HepG2 (cell line): ENCODE data around the gene CTRL. TPM values are rescaled to one million over a fixed set of nuclear protein-coding genes. Genes with fewer than 3 reads are reported as not detected.

ENCODE experiments used
- BRD4 ChIP-seq: sonication (generic); formaldehyde crosslinking; IDR thresholded peaks from 2 replicates; pipeline ENCODE4 v1.4.0; 2020; ENCODE audit warnings: missing genetic modification reagents
- GPN1 ChIP-seq: sonication (generic); formaldehyde crosslinking; IDR thresholded peaks from 2 replicates; pipeline ENCODE4 v1.5.1; 2020; ENCODE audit warnings: missing genetic modification reagents, borderline replicate concordance
- JARID2 ChIP-seq: sonication (generic); formaldehyde crosslinking; IDR thresholded peaks from 2 replicates; pipeline ENCODE4 v1.8.1; 2023; ENCODE audit warnings: missing genetic modification reagents, inconsistent platforms; ENCODE audit not compliant: insufficient replicate concordance
- MZF1 ChIP-seq: sonication (generic); formaldehyde crosslinking; IDR thresholded peaks from 2 replicates; pipeline ENCODE4 v1.8.1; 2023; ENCODE audit warnings: mild to moderate bottlenecking, missing genetic modification reagents, borderline replicate concordance
- PAWR ChIP-seq: sonication (generic); formaldehyde crosslinking; IDR thresholded peaks from 2 replicates; pipeline ENCODE4 v1.4.0; 2020; ENCODE audit warnings: missing genetic modification reagents, mild to moderate bottlenecking, borderline replicate concordance
- PLRG1 ChIP-seq: fragments of 450-650 bp; conservative IDR thresholded peaks from 2 replicates; pipeline ENCODE4 v1.6.1; 2016
- RAD51 ChIP-seq: fragments of 450-650 bp; IDR thresholded peaks from 2 replicates; pipeline ENCODE4 v1.6.1; 2016; ENCODE audit warnings: borderline replicate concordance
- SMAD1 ChIP-seq: sonication (generic); formaldehyde crosslinking; IDR thresholded peaks from 2 replicates; pipeline ENCODE4 v1.4.0; 2020; ENCODE audit warnings: missing genetic modification reagents, low read depth, mild to moderate bottlenecking, borderline replicate concordance
- SNAPC2 ChIP-seq: sonication (generic); formaldehyde crosslinking; IDR thresholded peaks from 2 replicates; pipeline ENCODE4 v1.8.1; 2022; ENCODE audit warnings: mild to moderate bottlenecking, missing genetic modification reagents
- ZFYVE20 ChIP-seq: sonication (generic); formaldehyde crosslinking; IDR thresholded peaks from 2 replicates; pipeline ENCODE4 v1.8.0; 2023; ENCODE audit warnings: low read depth, mild to moderate bottlenecking, moderate library complexity, missing genetic modification reagents, borderline replicate concordance
- ZMAT3 ChIP-seq: sonication (generic); formaldehyde crosslinking; conservative IDR thresholded peaks from 2 replicates; pipeline ENCODE4 v1.7.0; 2021; ENCODE audit warnings: missing genetic modification reagents
- ZNF670 ChIP-seq: sonication (generic); formaldehyde crosslinking; IDR thresholded peaks from 2 replicates; pipeline ENCODE4 v1.8.0; 2022; ENCODE audit warnings: mild to moderate bottlenecking, missing genetic modification reagents, borderline replicate concordance
- ZNF777 ChIP-seq: sonication (generic); formaldehyde crosslinking; IDR thresholded peaks from 2 replicates; pipeline ENCODE4 v1.4.0; 2020; ENCODE audit warnings: missing genetic modification reagents
- ZNF790 ChIP-seq: sonication (generic); formaldehyde crosslinking; IDR thresholded peaks from 2 replicates; pipeline ENCODE4 v1.8.0; 2022; ENCODE audit warnings: missing genetic modification reagents, mild to moderate bottlenecking, borderline replicate concordance
- ZSCAN22 ChIP-seq: sonication (generic); formaldehyde crosslinking; IDR thresholded peaks from 2 replicates; pipeline ENCODE4 v1.4.0; 2020; ENCODE audit warnings: mild to moderate bottlenecking, missing genetic modification reagents
- polyA plus RNA-seq, 8 experiments: library from polyadenylated mRNA; depleted of rRNA in 3 of 8; stranded (reverse) in 7 of 8; unstranded in 1 of 8; fragments of >200 nt; fragmentation: Illumina TruSeq in 4 of 8; extraction: Trizol in 4 of 8; gene quantifications; 2 replicates each; pipeline versions ENCODE4 v1.2.1 to v1.2.3, GENCODE V29; 2011 to 2016; ENCODE audit warnings: low read depth in 4 of 8, missing spikeins in 1 of 8, mixed read lengths in 1 of 8; ENCODE audit not compliant: insufficient read depth in 1 of 8
- total RNA-seq, 5 experiments: library from RNA; depleted of rRNA; stranded (reverse); fragments of >200 nt; fragmentation: Illumina TruSeq; extraction: Trizol; gene quantifications; 2 replicates each; pipeline ENCODE4 v1.2.3, GENCODE V29; 2016; ENCODE audit warnings: low read depth in 1 of 5
- TF ChIP-seq, protein P1 (sequence below): sonication (generic); formaldehyde crosslinking; IDR thresholded peaks from 2 replicates; pipeline ENCODE4 v1.5.1; 2020; ENCODE audit warnings: missing genetic modification reagents, mild to moderate bottlenecking, borderline replicate concordance
- TF ChIP-seq, protein P2 (sequence below): sonication (generic); formaldehyde crosslinking; IDR thresholded peaks from 2 replicates; pipeline ENCODE4 v1.5.1; 2020; ENCODE audit warnings: mild to moderate bottlenecking, missing genetic modification reagents, moderate library complexity
- TF ChIP-seq, protein P3 (sequence below): sonication (generic); formaldehyde crosslinking; IDR thresholded peaks from 2 replicates; pipeline ENCODE4 v1.4.0; 2020; ENCODE audit warnings: missing genetic modification reagents, borderline replicate concordance
- TF ChIP-seq, protein P4 (sequence below): sonication (generic); formaldehyde crosslinking; IDR thresholded peaks from 2 replicates; pipeline ENCODE4 v1.5.0; 2020; ENCODE audit warnings: mild to moderate bottlenecking, missing genetic modification reagents

The CTRL gene
- total and polyA plus RNA-seq, 2 of the 13 experiments (the other 11 are each of a cell fraction or from before 2014, with no cell fraction given): 1.9 to 2.7 TPM

DNA sequence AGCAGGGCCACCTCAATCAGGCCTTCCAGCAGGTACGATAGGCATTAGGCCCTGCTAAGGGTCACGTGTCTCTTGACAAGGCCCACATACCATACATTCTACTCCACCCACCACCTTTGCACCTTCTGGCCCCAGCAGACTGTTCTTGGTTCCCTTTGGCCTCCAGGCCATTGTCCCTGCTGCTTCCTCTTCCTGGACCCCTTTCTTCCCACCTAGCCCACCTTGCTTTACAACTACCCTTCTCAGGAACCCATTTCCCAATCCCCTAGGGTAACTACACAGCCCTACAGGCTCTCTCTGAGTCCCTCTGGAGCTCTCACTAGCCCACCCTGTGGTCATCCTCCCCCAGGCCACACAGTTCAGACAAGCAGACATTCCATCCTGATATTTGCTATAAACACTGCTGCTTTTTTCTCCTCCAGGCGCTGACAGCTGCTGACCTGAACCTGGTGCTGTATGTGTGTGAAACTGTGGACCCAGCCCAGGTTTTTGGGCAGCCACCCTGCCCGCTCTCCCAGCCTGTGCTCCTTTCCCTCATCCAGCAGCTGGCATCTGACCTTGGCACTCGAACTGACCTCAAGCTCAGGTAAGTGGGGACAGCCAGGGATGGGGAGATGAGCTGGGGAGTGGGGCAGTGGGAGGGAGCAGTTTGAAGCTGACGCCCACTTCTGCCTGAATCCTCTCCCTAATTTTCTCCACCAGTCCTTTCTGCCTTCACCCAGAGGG is 48.4 kb downstream of the CTRL start (continued):
- TF ChIP-seq RAD51: peak; percentile 44; the same call in 1 of the 2 replicates
- TF ChIP-seq, protein P1, sequence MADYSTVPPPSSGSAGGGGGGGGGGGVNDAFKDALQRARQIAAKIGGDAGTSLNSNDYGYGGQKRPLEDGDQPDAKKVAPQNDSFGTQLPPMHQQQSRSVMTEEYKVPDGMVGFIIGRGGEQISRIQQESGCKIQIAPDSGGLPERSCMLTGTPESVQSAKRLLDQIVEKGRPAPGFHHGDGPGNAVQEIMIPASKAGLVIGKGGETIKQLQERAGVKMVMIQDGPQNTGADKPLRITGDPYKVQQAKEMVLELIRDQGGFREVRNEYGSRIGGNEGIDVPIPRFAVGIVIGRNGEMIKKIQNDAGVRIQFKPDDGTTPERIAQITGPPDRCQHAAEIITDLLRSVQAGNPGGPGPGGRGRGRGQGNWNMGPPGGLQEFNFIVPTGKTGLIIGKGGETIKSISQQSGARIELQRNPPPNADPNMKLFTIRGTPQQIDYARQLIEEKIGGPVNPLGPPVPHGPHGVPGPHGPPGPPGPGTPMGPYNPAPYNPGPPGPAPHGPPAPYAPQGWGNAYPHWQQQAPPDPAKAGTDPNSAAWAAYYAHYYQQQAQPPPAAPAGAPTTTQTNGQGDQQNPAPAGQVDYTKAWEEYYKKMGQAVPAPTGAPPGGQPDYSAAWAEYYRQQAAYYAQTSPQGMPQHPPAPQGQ (CRISPR knock-in tag): no peak
- TF ChIP-seq ZNF670: no peak
- TF ChIP-seq, protein P2, sequence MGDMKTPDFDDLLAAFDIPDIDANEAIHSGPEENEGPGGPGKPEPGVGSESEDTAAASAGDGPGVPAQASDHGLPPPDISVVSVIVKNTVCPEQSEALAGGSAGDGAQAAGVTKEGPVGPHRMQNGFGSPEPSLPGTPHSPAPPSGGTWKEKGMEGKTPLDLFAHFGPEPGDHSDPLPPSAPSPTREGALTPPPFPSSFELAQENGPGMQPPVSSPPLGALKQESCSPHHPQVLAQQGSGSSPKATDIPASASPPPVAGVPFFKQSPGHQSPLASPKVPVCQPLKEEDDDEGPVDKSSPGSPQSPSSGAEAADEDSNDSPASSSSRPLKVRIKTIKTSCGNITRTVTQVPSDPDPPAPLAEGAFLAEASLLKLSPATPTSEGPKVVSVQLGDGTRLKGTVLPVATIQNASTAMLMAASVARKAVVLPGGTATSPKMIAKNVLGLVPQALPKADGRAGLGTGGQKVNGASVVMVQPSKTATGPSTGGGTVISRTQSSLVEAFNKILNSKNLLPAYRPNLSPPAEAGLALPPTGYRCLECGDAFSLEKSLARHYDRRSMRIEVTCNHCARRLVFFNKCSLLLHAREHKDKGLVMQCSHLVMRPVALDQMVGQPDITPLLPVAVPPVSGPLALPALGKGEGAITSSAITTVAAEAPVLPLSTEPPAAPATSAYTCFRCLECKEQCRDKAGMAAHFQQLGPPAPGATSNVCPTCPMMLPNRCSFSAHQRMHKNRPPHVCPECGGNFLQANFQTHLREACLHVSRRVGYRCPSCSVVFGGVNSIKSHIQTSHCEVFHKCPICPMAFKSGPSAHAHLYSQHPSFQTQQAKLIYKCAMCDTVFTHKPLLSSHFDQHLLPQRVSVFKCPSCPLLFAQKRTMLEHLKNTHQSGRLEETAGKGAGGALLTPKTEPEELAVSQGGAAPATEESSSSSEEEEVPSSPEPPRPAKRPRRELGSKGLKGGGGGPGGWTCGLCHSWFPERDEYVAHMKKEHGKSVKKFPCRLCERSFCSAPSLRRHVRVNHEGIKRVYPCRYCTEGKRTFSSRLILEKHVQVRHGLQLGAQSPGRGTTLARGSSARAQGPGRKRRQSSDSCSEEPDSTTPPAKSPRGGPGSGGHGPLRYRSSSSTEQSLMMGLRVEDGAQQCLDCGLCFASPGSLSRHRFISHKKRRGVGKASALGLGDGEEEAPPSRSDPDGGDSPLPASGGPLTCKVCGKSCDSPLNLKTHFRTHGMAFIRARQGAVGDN (CRISPR knock-in tag): peak; percentile 48; the same call in 1 of the 2 replicates
- TF ChIP-seq, protein P3, sequence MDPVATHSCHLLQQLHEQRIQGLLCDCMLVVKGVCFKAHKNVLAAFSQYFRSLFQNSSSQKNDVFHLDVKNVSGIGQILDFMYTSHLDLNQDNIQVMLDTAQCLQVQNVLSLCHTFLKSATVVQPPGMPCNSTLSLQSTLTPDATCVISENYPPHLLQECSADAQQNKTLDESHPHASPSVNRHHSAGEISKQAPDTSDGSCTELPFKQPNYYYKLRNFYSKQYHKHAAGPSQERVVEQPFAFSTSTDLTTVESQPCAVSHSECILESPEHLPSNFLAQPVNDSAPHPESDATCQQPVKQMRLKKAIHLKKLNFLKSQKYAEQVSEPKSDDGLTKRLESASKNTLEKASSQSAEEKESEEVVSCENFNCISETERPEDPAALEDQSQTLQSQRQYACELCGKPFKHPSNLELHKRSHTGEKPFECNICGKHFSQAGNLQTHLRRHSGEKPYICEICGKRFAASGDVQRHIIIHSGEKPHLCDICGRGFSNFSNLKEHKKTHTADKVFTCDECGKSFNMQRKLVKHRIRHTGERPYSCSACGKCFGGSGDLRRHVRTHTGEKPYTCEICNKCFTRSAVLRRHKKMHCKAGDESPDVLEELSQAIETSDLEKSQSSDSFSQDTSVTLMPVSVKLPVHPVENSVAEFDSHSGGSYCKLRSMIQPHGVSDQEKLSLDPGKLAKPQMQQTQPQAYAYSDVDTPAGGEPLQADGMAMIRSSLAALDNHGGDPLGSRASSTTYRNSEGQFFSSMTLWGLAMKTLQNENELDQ (CRISPR knock-in tag): no peak
- no peak for TF ChIP-seq PLRG1
- no peak for TF ChIP-seq ZMAT3
- TF ChIP-seq ZNF777 (CRISPR knock-in tag): no peak
- TF ChIP-seq, protein P4, sequence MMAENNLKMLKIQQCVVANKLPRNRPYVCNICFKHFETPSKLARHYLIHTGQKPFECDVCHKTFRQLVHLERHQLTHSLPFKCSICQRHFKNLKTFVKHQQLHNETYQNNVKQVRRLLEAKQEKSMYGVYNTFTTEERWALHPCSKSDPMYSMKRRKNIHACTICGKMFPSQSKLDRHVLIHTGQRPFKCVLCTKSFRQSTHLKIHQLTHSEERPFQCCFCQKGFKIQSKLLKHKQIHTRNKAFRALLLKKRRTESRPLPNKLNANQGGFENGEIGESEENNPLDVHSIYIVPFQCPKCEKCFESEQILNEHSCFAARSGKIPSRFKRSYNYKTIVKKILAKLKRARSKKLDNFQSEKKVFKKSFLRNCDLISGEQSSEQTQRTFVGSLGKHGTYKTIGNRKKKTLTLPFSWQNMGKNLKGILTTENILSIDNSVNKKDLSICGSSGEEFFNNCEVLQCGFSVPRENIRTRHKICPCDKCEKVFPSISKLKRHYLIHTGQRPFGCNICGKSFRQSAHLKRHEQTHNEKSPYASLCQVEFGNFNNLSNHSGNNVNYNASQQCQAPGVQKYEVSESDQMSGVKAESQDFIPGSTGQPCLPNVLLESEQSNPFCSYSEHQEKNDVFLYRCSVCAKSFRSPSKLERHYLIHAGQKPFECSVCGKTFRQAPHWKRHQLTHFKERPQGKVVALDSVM (CRISPR knock-in tag): no peak
- TF ChIP-seq MZF1 (CRISPR knock-in tag): 0 out of 2 replicates have a peak, but pooled peaks have one; percentile 17
- no peak for TF ChIP-seq SMAD1 (CRISPR knock-in tag)
- peak; percentile 27 for TF ChIP-seq JARID2 (CRISPR knock-in tag)
- TF ChIP-seq ZNF790 (CRISPR knock-in tag): no peak
- no peak for TF ChIP-seq SNAPC2 (CRISPR knock-in tag)
- no peak for TF ChIP-seq PAWR (CRISPR knock-in tag)
- no peak for TF ChIP-seq ZFYVE20
- TF ChIP-seq GPN1: no peak
- TF ChIP-seq ZSCAN22 (CRISPR knock-in tag): 0 out of 2 replicates have a peak, but pooled peaks have one; percentile 17
- TF ChIP-seq BRD4: no peak
